Measurements from ENCODE around the gene EXOC2.

GRCh38 chr6:467671-468082, 225.3 kb downstream of the EXOC2 start:
- no peak for TF ChIP-seq POLR2A (IDR thresholded peaks at IDR 0.05; ENCODE audit: low read depth)
- no peak for TF ChIP-seq CTCF (IDR thresholded peaks at IDR 0.05)

Measured in esophagus muscularis mucosa (tissue), 3 donors.